Peyer's patch (tissue), 4 donors: ENCODE data around the gene IKBKE.

ENCODE experiments used
- POLR2A ChIP-seq, 2 donors: fragments of 450-650 bp; IDR thresholded peaks; one replicate each; pipeline ENCODE4 v1.5.1; 2017; ENCODE audit warnings: antibody characterized with exemption in 2 of 2, mild to moderate bottlenecking in 2 of 2, moderate library complexity in 2 of 2
- TF ChIP-seq, protein P1 (sequence below), 6 experiments: fragments of 450-650 bp in 4 of 6; fragments of 200-600 bp in 2 of 6; sonication (generic) in 1 of 6; IDR thresholded peaks; one replicate each; pipeline ENCODE4 v1.5.1; 2017 to 2019; ENCODE audit warnings: antibody characterized with exemption in 6 of 6, mild to moderate bottlenecking in 3 of 6, moderate library complexity in 1 of 6

DNA sequence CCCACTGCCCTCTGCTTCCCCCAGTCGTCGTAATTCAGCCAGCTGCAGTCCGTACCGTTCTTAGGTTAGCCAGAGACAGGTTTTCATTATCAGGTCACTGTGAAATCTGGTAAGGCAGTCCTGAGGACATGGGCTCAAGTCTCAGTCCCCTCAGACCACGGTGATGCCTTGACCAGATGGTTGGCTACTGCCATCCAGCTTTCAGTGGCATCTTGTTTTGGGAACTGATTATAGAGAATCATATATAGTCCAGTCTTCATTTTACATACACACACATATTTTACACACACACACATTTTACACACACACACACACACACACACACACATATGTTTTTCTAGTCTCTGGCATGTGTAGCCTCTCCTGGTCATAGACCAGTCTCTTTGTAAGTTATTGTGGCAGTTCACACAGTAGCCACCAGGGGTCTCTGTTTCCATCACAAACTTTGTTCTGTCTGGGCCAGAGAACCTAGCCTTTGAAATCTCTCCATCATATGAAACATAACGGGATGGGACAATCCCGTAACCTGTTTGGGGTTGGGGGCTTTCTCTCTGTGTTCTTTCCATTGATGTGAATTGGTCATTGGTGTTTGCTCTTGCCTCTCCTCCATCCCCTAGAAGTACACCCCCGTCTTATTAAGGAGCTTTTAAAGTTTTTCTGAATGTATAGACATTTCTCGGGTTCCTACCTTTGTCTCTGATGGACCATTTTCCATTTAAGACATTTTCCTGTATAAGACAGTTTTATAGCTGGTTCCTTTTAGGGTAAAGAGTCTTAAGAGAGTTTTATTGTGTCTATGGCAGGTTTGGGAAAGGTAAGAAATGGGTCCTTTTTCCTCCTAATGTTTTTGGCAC, 8.4 kb upstream of the IKBKE start:
- no peak for TF ChIP-seq POLR2A (IDR thresholded peaks at IDR 0.05)
- TF ChIP-seq, protein P1, sequence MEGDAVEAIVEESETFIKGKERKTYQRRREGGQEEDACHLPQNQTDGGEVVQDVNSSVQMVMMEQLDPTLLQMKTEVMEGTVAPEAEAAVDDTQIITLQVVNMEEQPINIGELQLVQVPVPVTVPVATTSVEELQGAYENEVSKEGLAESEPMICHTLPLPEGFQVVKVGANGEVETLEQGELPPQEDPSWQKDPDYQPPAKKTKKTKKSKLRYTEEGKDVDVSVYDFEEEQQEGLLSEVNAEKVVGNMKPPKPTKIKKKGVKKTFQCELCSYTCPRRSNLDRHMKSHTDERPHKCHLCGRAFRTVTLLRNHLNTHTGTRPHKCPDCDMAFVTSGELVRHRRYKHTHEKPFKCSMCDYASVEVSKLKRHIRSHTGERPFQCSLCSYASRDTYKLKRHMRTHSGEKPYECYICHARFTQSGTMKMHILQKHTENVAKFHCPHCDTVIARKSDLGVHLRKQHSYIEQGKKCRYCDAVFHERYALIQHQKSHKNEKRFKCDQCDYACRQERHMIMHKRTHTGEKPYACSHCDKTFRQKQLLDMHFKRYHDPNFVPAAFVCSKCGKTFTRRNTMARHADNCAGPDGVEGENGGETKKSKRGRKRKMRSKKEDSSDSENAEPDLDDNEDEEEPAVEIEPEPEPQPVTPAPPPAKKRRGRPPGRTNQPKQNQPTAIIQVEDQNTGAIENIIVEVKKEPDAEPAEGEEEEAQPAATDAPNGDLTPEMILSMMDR (IDR thresholded peaks at IDR 0.05), result peak; percentile 42 to 91 (median 90)
